Liver (tissue), 9 donors: ENCODE data around the gene ALDH1L1. TPM values are rescaled to one million over a fixed set of nuclear protein-coding genes. Genes with fewer than 3 reads are reported as not detected.

Experiments used
- DNase-seq: peaks from one replicate; pipeline ENCODE4 v3.0.0-alpha.2; 2017; ENCODE audit warnings: low spot score
- H3K27ac ChIP-seq, 2 donors: one replicate each; pipeline ENCODE4 v1.7.0; 2013; ENCODE audit warnings: inconsistent platforms in 2 of 2, low read length in 2 of 2, control low read depth in 1 of 2, low read depth in 1 of 2, mild to moderate bottlenecking in 1 of 2
- H3K27me3 ChIP-seq, 4 donors: one replicate each; pipeline versions ENCODE4 v1.6.1 to v1.7.0; 2013; ENCODE audit warnings: low read length in 3 of 4, inconsistent platforms in 1 of 4, mild to moderate bottlenecking in 1 of 4, moderate library complexity in 1 of 4; ENCODE audit not compliant: control insufficient read depth in 4 of 4, insufficient read depth in 4 of 4
- H3K36me3 ChIP-seq, 4 donors: one replicate each; pipeline versions ENCODE4 v1.6.1 to v1.7.0; 2013; ENCODE audit warnings: low read length in 3 of 4, mild to moderate bottlenecking in 3 of 4, low read depth in 1 of 4, moderate library complexity in 1 of 4; ENCODE audit not compliant: control insufficient read depth in 4 of 4, insufficient read depth in 3 of 4
- H3K4me1 ChIP-seq, 4 donors: one replicate each; pipeline versions ENCODE4 v1.6.1 to v1.7.0; 2013; ENCODE audit warnings: low read length in 3 of 4, mild to moderate bottlenecking in 3 of 4, moderate library complexity in 1 of 4; ENCODE audit not compliant: control insufficient read depth in 4 of 4, insufficient read depth in 4 of 4
- H3K4me3 ChIP-seq, 3 donors: one replicate each; pipeline versions ENCODE4 v1.6.1 to v1.7.0; 2013; ENCODE audit warnings: low read length in 3 of 3, control low read depth in 1 of 3, low read depth in 1 of 3, mild to moderate bottlenecking in 1 of 3
- H3K9ac ChIP-seq, 2 donors: one replicate each; pipeline ENCODE4 v1.7.0; 2013; ENCODE audit warnings: low read length in 2 of 2, mild to moderate bottlenecking in 2 of 2, moderate library complexity in 2 of 2, control low read depth in 1 of 2, low read depth in 1 of 2
- H3K9me3 ChIP-seq, 4 donors: one replicate each; pipeline versions ENCODE4 v1.6.1 to v1.7.0; 2013; ENCODE audit warnings: low read length in 3 of 4; ENCODE audit not compliant: control insufficient read depth in 4 of 4
- CTCF ChIP-seq: fragments of 150-350 bp; IDR thresholded peaks from 2 replicates; pipeline ENCODE4 v1.5.1; 2017; ENCODE audit warnings: improper control_type of control experiment, low read depth, low read length; ENCODE audit not compliant: missing input control
- EGR1 ChIP-seq, 2 donors: IDR thresholded peaks; 2 replicates each; pipeline ENCODE4 v1.6.1; 2016 to 2018; ENCODE audit warnings: antibody characterized with exemption in 2 of 2, low read depth in 2 of 2
- FOXA2 ChIP-seq: IDR thresholded peaks from 2 replicates; pipeline ENCODE4 v1.6.1; 2016; ENCODE audit warnings: antibody characterized with exemption
- GABPA ChIP-seq, 2 donors: IDR thresholded peaks in 1 of 2; conservative IDR thresholded peaks in 1 of 2; 2 replicates each; pipeline ENCODE4 v1.6.1; 2016; ENCODE audit warnings: antibody characterized with exemption in 2 of 2, mild to moderate bottlenecking in 1 of 2, moderate library complexity in 1 of 2
- HNF4A ChIP-seq, 2 donors: conservative IDR thresholded peaks; 2 replicates each; pipeline ENCODE4 v1.6.1; 2016; ENCODE audit warnings: antibody characterized with exemption in 2 of 2, mild to moderate bottlenecking in 2 of 2
- JUND ChIP-seq, 2 donors: IDR thresholded peaks; 2 replicates each; pipeline ENCODE4 v1.6.1; 2016; ENCODE audit warnings: antibody characterized with exemption in 2 of 2
- NR2F2 ChIP-seq: IDR thresholded peaks from 2 replicates; pipeline ENCODE4 v1.6.1; 2016; ENCODE audit warnings: antibody characterized with exemption
- REST ChIP-seq: IDR thresholded peaks from 2 replicates; pipeline ENCODE4 v1.6.1; 2016; ENCODE audit warnings: antibody characterized with exemption, mild to moderate bottlenecking
- SP1 ChIP-seq: IDR thresholded peaks from 2 replicates; pipeline ENCODE4 v1.6.1; 2018; ENCODE audit warnings: antibody characterized with exemption, mild to moderate bottlenecking
- ZBTB33 ChIP-seq: IDR thresholded peaks from 2 replicates; pipeline ENCODE4 v1.6.1; 2016; ENCODE audit warnings: antibody characterized with exemption
- WGBS: extraction: QIAGEN DNeasy Blood & Tissue Kit; methylation state at CpG from one replicate; pipeline ENCODE4 v1.1.7; 2013; 5-methylcytosine and 5-hydroxymethylcytosine counted together
- polyA plus RNA-seq, 2 donors: library from polyadenylated mRNA; stranded (reverse) in 1 of 2; unstranded in 1 of 2; fragments of 200-250 nt in 1 of 2; fragments of >200 nt in 1 of 2; fragmentation: Nextera tagmentation in 1 of 2; extraction: Ambion mirVana in 1 of 2; gene quantifications; one replicate each; pipeline versions ENCODE4 v1.2.1 to v1.2.3, GENCODE V29; 2013 to 2015
- total RNA-seq, 2 donors: library from RNA; depleted of rRNA; stranded (reverse); fragments of >200 nt; gene quantifications; one replicate each; pipeline ENCODE4 v1.2.3, GENCODE V29; 2014
- TF ChIP-seq, protein P1 (sequence below): IDR thresholded peaks from 2 replicates; pipeline ENCODE4 v1.6.1; 2016; ENCODE audit warnings: antibody characterized with exemption
- donor health status: healthy.
- donor health status: healthy.
- donor health status: healthy.
- donor health status: healthy.
- donor health status: healthy.

ALDH1L1 gene
- total and polyA plus RNA-seq, 4 donors, result 46.7 to 234 (median 147) TPM

- Histone ChIP-seq H3K9ac (no peak overlapping the region), H3K9me3 (no peaks in the 10 kb centered on the region), H3K27ac (no peak overlapping the region), H3K27me3 (no peaks in the 10 kb centered on the region), H3K4me1 (peaks cover 0 to 4% (median 0%) of the 10 kb centered on the region in 4 donors), H3K36me3 (peaks cover 4 to 54% (median 38%) of the 10 kb centered on the region in 4 donors), H3K4me3 (no peak overlapping the region)
- 81% methylated on average over 10 of the region's 10 CpGs for WGBS
- DNase-seq, result peak; percentile 22
- no peak for TF ChIP-seq EGR1 (IDR thresholded peaks at IDR 0.05; ENCODE audit: low read depth in 2 of 2)
- TF ChIP-seq ZBTB33, result no peak
These were observed 53.5 kb downstream of the ALDH1L1 start for GRCh38 chr3:126126811-126127431.

GRCh38 chr3:126126286-126126685 lies 54.1 kb downstream of the ALDH1L1 start:
- TF ChIP-seq, protein P1, sequence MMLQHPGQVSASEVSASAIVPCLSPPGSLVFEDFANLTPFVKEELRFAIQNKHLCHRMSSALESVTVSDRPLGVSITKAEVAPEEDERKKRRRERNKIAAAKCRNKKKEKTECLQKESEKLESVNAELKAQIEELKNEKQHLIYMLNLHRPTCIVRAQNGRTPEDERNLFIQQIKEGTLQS, result no peak
- no peak for TF ChIP-seq FOXA2
- TF ChIP-seq HNF4A (conservative IDR thresholded peaks at IDR 0.05), result no peak
- TF ChIP-seq REST, result no peak
- TF ChIP-seq GABPA (IDR thresholded peaks at IDR 0.05 in 1 of 2, conservative IDR thresholded peaks at IDR 0.05 in 1 of 2), result no peak
- TF ChIP-seq SP1, result no peak
- TF ChIP-seq CTCF, result no peak
- TF ChIP-seq JUND (IDR thresholded peaks at IDR 0.05), result no peak
- TF ChIP-seq NR2F2, result no peak
- TF ChIP-seq EGR1 (IDR thresholded peaks at IDR 0.05; ENCODE audit: low read depth in 2 of 2), result no peak
- H3K27ac ChIP-seq, result no peak overlapping the region
- H3K9me3 ChIP-seq, result no peaks in the 10 kb centered on the region
- H3K27me3 ChIP-seq, result no peaks in the 10 kb centered on the region
- H3K4me3 ChIP-seq, result no peak overlapping the region
- 92% methylated on average over 12 of the region's 12 CpGs for WGBS
- H3K9ac ChIP-seq, result no peak overlapping the region
- DNase-seq, result no peak
- peaks cover 4 to 54% (median 38%) of the 10 kb centered on the region in 4 donors for H3K36me3 ChIP-seq
- peaks cover 0 to 4% (median 0%) of the 10 kb centered on the region in 4 donors for H3K4me1 ChIP-seq
